NCI-H69 (cell line): ENCODE data around the gene AGMO.

ENCODE experiments used
- DNase-seq: peaks from one replicate; lab custom pipeline; 2025; lab: John Stamatoyannopoulos, UW

AGMO gene

GRCh38 chr7:15457990-15458955 lies 103.5 kb downstream of the AGMO start:
- DNase-seq = no peak

- DNase-seq = no peak
These were observed 109.1 kb downstream of the AGMO start for GRCh38 chr7:15452670-15453069.

GRCh38 chr7:15446722-15447121 lies 115.1 kb downstream of the AGMO start:
- DNase-seq = peak; percentile 76

GRCh38 chr7:15446280-15446679 lies 115.5 kb downstream of the AGMO start:
- no peak for DNase-seq

- DNase-seq = no peak
These were observed 119.9 kb downstream of the AGMO start for GRCh38 chr7:15441915-15442314.

- no peak for DNase-seq
These were observed 121.3 kb downstream of the AGMO start for GRCh38 chr7:15440482-15440881.

GRCh38 chr7:15439853-15440252 lies 122.0 kb downstream of the AGMO start:
- DNase-seq = no peak

GRCh38 chr7:15433151-15433550 lies 128.7 kb downstream of the AGMO start:
- peak; percentile 98 for DNase-seq

GRCh38 chr7:15430911-15431310 lies 130.9 kb downstream of the AGMO start:
- DNase-seq = peak; percentile 91

GRCh38 chr7:15430191-15430590 lies 131.6 kb downstream of the AGMO start:
- DNase-seq = no peak

GRCh38 chr7:15424468-15424867 lies 137.3 kb downstream of the AGMO start:
- DNase-seq = no peak

- no peak for DNase-seq
These were observed 142.2 kb downstream of the AGMO start for GRCh38 chr7:15419596-15419995.

- DNase-seq = no peak
These were observed 143.6 kb downstream of the AGMO start for GRCh38 chr7:15418264-15418663.

- DNase-seq = no peak
These were observed 144.3 kb downstream of the AGMO start for GRCh38 chr7:15417341-15417988.

- no peak for DNase-seq
These were observed 150.8 kb downstream of the AGMO start for GRCh38 chr7:15411019-15411418.

GRCh38 chr7:15407910-15408309 lies 153.9 kb downstream of the AGMO start:
- no peak for DNase-seq

- peak; percentile 36 for DNase-seq
These were observed 158.1 kb downstream of the AGMO start for GRCh38 chr7:15403751-15404150.

- no peak for DNase-seq
These were observed 158.5 kb downstream of the AGMO start for GRCh38 chr7:15403315-15403714.

GRCh38 chr7:15402436-15403136 lies 159.2 kb downstream of the AGMO start:
- DNase-seq = peak; percentile 40

- no peak for DNase-seq
These were observed 161.4 kb downstream of the AGMO start for GRCh38 chr7:15400440-15400839.

- DNase-seq = no peak
These were observed 162.4 kb downstream of the AGMO start for GRCh38 chr7:15399441-15399840.

- DNase-seq = no peak
These were observed 163.7 kb downstream of the AGMO start for GRCh38 chr7:15397922-15398760.
